GM23248 (cell line): ENCODE measurements around the gene SYAP1.

Experiments used
- EZH2 ChIP-seq: fragments of 200-600 bp; sonication (generic); IDR thresholded peaks from 2 replicates; pipeline ENCODE4 v1.6.1; 2018; ENCODE audit warnings: antibody characterized with exemption, mild to moderate bottlenecking; ENCODE audit not compliant: insufficient read depth, poor library complexity, severe bottlenecking
- EZH2phosphoT487 ChIP-seq: fragments of 200-600 bp; sonication (generic); IDR thresholded peaks from 2 replicates; pipeline ENCODE4 v1.6.1; 2018; ENCODE audit warnings: antibody characterized with exemption, moderate library complexity, mild to moderate bottlenecking, low read depth; ENCODE audit not compliant: insufficient read depth

DNA sequence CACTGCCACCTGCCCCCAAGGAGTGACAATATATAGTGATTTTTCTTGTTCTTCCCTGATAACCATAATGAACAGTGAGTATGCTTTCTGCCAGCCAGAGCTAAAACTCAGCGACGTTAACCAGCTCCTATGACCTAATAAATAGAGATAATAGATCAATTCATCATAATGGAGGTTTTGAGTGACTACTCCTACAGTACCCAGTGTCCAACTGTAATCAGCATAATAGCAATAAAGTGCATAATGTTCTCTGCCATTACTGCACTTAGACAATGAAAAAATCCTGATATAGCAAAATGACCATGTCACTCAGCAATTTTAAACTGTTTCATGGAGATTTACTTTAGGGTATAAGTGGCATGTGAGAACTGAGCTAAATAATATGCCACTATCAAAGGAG is 46.2 kb downstream of the SYAP1 start:
- TF ChIP-seq EZH2 (no peak), EZH2phosphoT487 (no peak)
